CD14-positive monocyte (primary cell): ENCODE measurements around the gene GRM2. TPM values are rescaled to one million over a fixed set of nuclear protein-coding genes. Genes with fewer than 3 reads are reported as not detected.

Experiments used
- DNase-seq, 3 donors: peaks; one replicate each; pipeline ENCODE4 v3.0.0-alpha.2; 2011 to 2022
- H2AFZ ChIP-seq: 2 replicates; pipeline ENCODE4 v1.6.0; 2012; ENCODE audit warnings: mild to moderate bottlenecking, low read depth, low read length, inconsistent platforms; ENCODE audit not compliant: insufficient read depth, poor library complexity, severe bottlenecking
- H3K27ac ChIP-seq, 2 donors: 1 replicate in 1 of 2; 2 replicates in 1 of 2; pipeline ENCODE4 v1.5.1; 2012 to 2013; ENCODE audit warnings: low read length in 2 of 2, control low read depth in 1 of 2, inconsistent platforms in 1 of 2, low read depth in 1 of 2, mild to moderate bottlenecking in 1 of 2
- H3K27me3 ChIP-seq, 2 donors: one replicate each; pipeline versions ENCODE4 v1.6.0 to v1.6.1; 2011 to 2013; ENCODE audit warnings: low read length in 2 of 2; ENCODE audit not compliant: control insufficient read depth in 2 of 2, insufficient read depth in 2 of 2
- H3K36me3 ChIP-seq, 2 donors: replicated peaks in 1 of 2; 1 replicate in 1 of 2; 2 replicates in 1 of 2; pipeline versions ENCODE4 v1.5.1 to v1.6.1; 2012 to 2013; ENCODE audit warnings: low read length in 2 of 2, control low read depth in 1 of 2, inconsistent platforms in 1 of 2, mild to moderate bottlenecking in 1 of 2; ENCODE audit not compliant: insufficient read depth in 2 of 2, control insufficient read depth in 1 of 2
- H3K4me1 ChIP-seq, 2 donors: 1 replicate in 1 of 2; 2 replicates in 1 of 2; pipeline versions ENCODE4 v1.5.1 to v1.6.1; 2012 to 2013; ENCODE audit warnings: low read length in 2 of 2, control low read depth in 1 of 2, inconsistent platforms in 1 of 2, mild to moderate bottlenecking in 1 of 2, moderate library complexity in 1 of 2; ENCODE audit not compliant: insufficient read depth in 2 of 2, control insufficient read depth in 1 of 2
- H3K4me2 ChIP-seq: replicated peaks from 2 replicates; pipeline ENCODE3; 2012; ENCODE audit warnings: low read length, moderate library complexity, mild to moderate bottlenecking; ENCODE audit not compliant: poor library complexity, severe bottlenecking; ENCODE audit errors: extremely low read depth
- H3K4me3 ChIP-seq, 3 experiments: fragments of 200-600 bp in 1 of 3; sonication (generic) in 1 of 3; replicated peaks in 1 of 3; 1 replicate in 2 of 3; 2 replicates in 1 of 3; pipeline ENCODE4 v1.5.1; 2011 to 2013; ENCODE audit warnings: low read length in 3 of 3, mild to moderate bottlenecking in 3 of 3, control low read depth in 2 of 3, low read depth in 2 of 3, inconsistent platforms in 1 of 3, moderate library complexity in 1 of 3
- H3K79me2 ChIP-seq: 2 replicates; pipeline ENCODE4 v1.6.0; 2012; ENCODE audit warnings: mild to moderate bottlenecking, control low read depth, inconsistent platforms, low read length, moderate library complexity; ENCODE audit not compliant: insufficient read depth
- H3K9ac ChIP-seq: 2 replicates; pipeline ENCODE4 v1.6.0; 2017; ENCODE audit warnings: low read length, mild to moderate bottlenecking; ENCODE audit not compliant: insufficient read depth, poor library complexity, severe bottlenecking
- H3K9me3 ChIP-seq, 2 donors: replicated peaks in 1 of 2; 1 replicate in 1 of 2; 2 replicates in 1 of 2; pipeline versions ENCODE4 v1.5.1 to v1.6.1; 2012 to 2013; ENCODE audit warnings: low read length in 2 of 2, control low read depth in 1 of 2; ENCODE audit not compliant: control insufficient read depth in 1 of 2, insufficient read depth in 1 of 2
- H4K20me1 ChIP-seq: 2 replicates; pipeline ENCODE4 v1.6.0; 2012; ENCODE audit warnings: mild to moderate bottlenecking, low read length, control low read depth, moderate library complexity; ENCODE audit not compliant: insufficient read depth
- H3K27ac Mint-ChIP-seq, 7 donors: one replicate each; pipeline ENCODE4 v1.8.0; 2020; ENCODE audit warnings: mild to moderate bottlenecking in 7 of 7, mixed read lengths in 7 of 7, moderate library complexity in 6 of 7, inconsistent platforms in 2 of 7
- H3K27me3 Mint-ChIP-seq, 3 donors: one replicate each; pipeline ENCODE4 v1.8.0; 2021 to 2022; ENCODE audit warnings: low read depth in 3 of 3, mild to moderate bottlenecking in 3 of 3, mixed read lengths in 3 of 3, moderate library complexity in 3 of 3, inconsistent platforms in 1 of 3
- H3K36me3 Mint-ChIP-seq, 2 donors: one replicate each; pipeline ENCODE4 v1.8.0; 2020; ENCODE audit warnings: mixed read lengths in 2 of 2, inconsistent platforms in 1 of 2, mild to moderate bottlenecking in 1 of 2
- H3K4me1 Mint-ChIP-seq: one replicate; pipeline ENCODE4 v1.8.0; 2020; ENCODE audit warnings: mild to moderate bottlenecking, mixed read lengths
- H3K4me3 Mint-ChIP-seq, 2 donors: one replicate each; pipeline ENCODE4 v1.8.0; 2020; ENCODE audit warnings: mild to moderate bottlenecking in 2 of 2, mixed read lengths in 2 of 2, moderate library complexity in 1 of 2
- H3K9me3 Mint-ChIP-seq, 7 donors: one replicate each; pipeline ENCODE4 v1.8.0; 2020 to 2022; ENCODE audit warnings: mixed read lengths in 7 of 7, mild to moderate bottlenecking in 6 of 7, moderate library complexity in 6 of 7, inconsistent platforms in 2 of 7
- CTCF ChIP-seq: fragments of 200-600 bp; IDR thresholded peaks from one replicate; pipeline ENCODE4 v1.8.0; 2022; ENCODE audit warnings: antibody characterized with exemption, mild to moderate bottlenecking
- WGBS: methylation state at CpG from one replicate; pipeline ENCODE4 v1.1.5; 2013; ENCODE audit warnings: missing lambda C conversion rate; ENCODE audit not compliant: insufficient coverage; 5-methylcytosine and 5-hydroxymethylcytosine counted together
- intact Hi-C, 2 donors: fragments of 100-400 bp; cut with micrococcal nuclease; formaldehyde crosslinking; loops; one replicate each; pipeline versions ENCODE4 v1.15.0 to v1.15.1; 2023
- polyA plus RNA-seq, 3 donors: library from polyadenylated mRNA; depleted of rRNA in 1 of 3; unstranded in 2 of 3; stranded (reverse) in 1 of 3; fragments of 300-500 nt in 2 of 3; fragments of >200 nt in 1 of 3; fragmentation: Illumina TruSeq in 2 of 3; gene quantifications; 1 replicate in 2 of 3; 2 replicates in 1 of 3; pipeline ENCODE4 v1.2.3, GENCODE V29; 2012 to 2021

Gene GRM2
- polyA plus RNA-seq, 3 donors: 0.72 TPM; not detected in 2

GRCh38 chr3:51686512-51687215 is 20.2 kb upstream of the GRM2 start:
- peak overlapping the region in 1 of 3 experiments; percentile 22 for H3K4me3 ChIP-seq
- H3K9ac ChIP-seq: peak overlapping the region; percentile 36
- Mint-ChIP-seq H3K27me3 (peaks cover 0 to 5% (median 3%) of the 10 kb centered on the region in 3 donors), H3K4me3 (peak overlapping the region in 1 of 2 donors; percentile 44), H3K27ac (peak overlapping the region; percentile 70 to 91 (median 79)), H3K9me3 (no peaks in the 10 kb centered on the region), H3K36me3 (peaks cover 72 to 85% of the 10 kb centered on the region in 2 donors), H3K4me1 (peaks cover 52% of the 10 kb centered on the region)
- no peaks in the 10 kb centered on the region for H3K9me3 ChIP-seq
- H3K4me2 ChIP-seq: peak overlapping the region; percentile 40
- WGBS: 38% methylated on average over 5 of the region's 10 CpGs
- peaks cover 50 to 88% of the 10 kb centered on the region in 2 donors for H3K36me3 ChIP-seq
- peak overlapping the region; percentile 18 to 72 for H3K27ac ChIP-seq
- peaks cover 28% of the 10 kb centered on the region for H3K79me2 ChIP-seq
- intact Hi-C loops: no loop called here
- no peak for TF ChIP-seq CTCF
- peaks cover 78% of the 10 kb centered on the region for H4K20me1 ChIP-seq
- H3K4me1 ChIP-seq: peaks cover 25 to 31% of the 10 kb centered on the region in 2 donors
- DNase-seq: peak; percentile 11 to 70 (median 39)
- H2AFZ ChIP-seq: no peak overlapping the region
- no peaks in the 10 kb centered on the region for H3K27me3 ChIP-seq

- peak overlapping the region in 1 of 2 donors; percentile 72 for H3K27ac ChIP-seq
- H3K36me3 ChIP-seq: peaks cover 59 to 95% of the 10 kb centered on the region in 2 donors
- no peak overlapping the region for H3K4me2 ChIP-seq
- peak overlapping the region; percentile 36 for H3K9ac ChIP-seq
- WGBS: 95% methylated on average over 11 of the region's 14 CpGs
- H3K27ac Mint-ChIP-seq: peak overlapping the region in 6 of 7 donors; percentile 18 to 91 (median 71)
- intact Hi-C loops: no loop called here
- TF ChIP-seq CTCF: no peak
- no peak overlapping the region for H3K4me3 ChIP-seq
- H2AFZ ChIP-seq: no peak overlapping the region
- H3K36me3 Mint-ChIP-seq: peaks cover 81 to 90% of the 10 kb centered on the region in 2 donors
- H3K9me3 Mint-ChIP-seq: no peaks in the 10 kb centered on the region
- no peaks in the 10 kb centered on the region for H3K27me3 ChIP-seq
- H3K27me3 Mint-ChIP-seq: peaks cover 0 to 5% (median 3%) of the 10 kb centered on the region in 3 donors
- no peak overlapping the region for H3K4me3 Mint-ChIP-seq
- no peak for DNase-seq
- no peaks in the 10 kb centered on the region for H3K9me3 ChIP-seq
- peaks cover 18 to 21% of the 10 kb centered on the region in 2 donors for H3K4me1 ChIP-seq
- H3K79me2 ChIP-seq: peaks cover 24% of the 10 kb centered on the region
- peaks cover 73% of the 10 kb centered on the region for H4K20me1 ChIP-seq
- peaks cover 44% of the 10 kb centered on the region for H3K4me1 Mint-ChIP-seq
These were observed 19.2 kb upstream of the GRM2 start for GRCh38 chr3:51687431-51688205.
